ENCODE results near the gene SEC16B.

Gene SEC16B

GRCh38 chr1:177905686-177906085 is 64.2 kb downstream of the SEC16B start:
- DNase-seq, result no peak

- no peak for DNase-seq
Observed at GRCh38 chr1:177902266-177902665, 67.6 kb downstream of the SEC16B start.

GRCh38 chr1:177897998-177898654 is 71.7 kb downstream of the SEC16B start:
- DNase-seq, result no peak

GRCh38 chr1:177897281-177897997 is 72.4 kb downstream of the SEC16B start:
- DNase-seq, result no peak
